ENCODE results near the gene PPP6R2.

DNA sequence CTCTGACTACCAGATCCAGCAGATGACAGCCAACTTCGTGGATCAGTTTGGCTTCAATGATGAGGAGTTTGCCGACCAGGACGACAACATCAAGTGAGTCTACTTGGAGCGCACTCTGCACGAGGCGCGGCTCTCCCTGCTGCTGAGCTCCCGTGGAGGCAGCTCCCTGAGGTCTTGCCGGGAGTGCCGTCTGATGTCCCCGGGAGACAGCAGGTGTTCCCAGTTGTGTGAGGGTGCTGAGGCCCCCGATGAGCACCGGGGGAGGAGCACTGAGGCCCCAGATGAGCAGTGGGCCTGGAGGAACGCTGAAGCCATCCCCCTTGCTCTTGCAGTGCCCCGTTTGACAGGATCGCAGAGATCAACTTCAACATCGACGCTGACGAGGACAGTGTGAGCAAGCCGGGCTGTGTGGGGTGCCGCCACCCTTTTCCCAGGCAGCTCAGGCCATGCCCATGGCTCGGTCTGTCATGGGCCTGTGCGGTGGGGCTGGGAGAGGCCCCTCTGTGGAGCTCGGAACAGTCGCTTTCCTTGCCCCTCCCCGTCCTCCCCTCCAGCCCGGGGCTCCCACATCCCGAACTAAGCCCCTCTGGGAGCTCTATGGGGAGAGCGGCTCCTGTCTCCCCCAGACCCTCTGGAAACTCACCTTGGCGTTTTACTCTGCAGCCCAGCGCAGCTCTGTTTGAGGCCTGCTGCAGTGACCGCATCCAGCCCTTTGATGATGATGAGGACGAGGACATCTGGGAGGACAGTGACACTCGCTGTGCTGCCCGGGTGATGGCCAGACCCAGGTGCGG, 94.6 kb downstream of the PPP6R2 start:
- TF ChIP-seq, protein P1, sequence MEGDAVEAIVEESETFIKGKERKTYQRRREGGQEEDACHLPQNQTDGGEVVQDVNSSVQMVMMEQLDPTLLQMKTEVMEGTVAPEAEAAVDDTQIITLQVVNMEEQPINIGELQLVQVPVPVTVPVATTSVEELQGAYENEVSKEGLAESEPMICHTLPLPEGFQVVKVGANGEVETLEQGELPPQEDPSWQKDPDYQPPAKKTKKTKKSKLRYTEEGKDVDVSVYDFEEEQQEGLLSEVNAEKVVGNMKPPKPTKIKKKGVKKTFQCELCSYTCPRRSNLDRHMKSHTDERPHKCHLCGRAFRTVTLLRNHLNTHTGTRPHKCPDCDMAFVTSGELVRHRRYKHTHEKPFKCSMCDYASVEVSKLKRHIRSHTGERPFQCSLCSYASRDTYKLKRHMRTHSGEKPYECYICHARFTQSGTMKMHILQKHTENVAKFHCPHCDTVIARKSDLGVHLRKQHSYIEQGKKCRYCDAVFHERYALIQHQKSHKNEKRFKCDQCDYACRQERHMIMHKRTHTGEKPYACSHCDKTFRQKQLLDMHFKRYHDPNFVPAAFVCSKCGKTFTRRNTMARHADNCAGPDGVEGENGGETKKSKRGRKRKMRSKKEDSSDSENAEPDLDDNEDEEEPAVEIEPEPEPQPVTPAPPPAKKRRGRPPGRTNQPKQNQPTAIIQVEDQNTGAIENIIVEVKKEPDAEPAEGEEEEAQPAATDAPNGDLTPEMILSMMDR (IDR thresholded peaks at IDR 0.05) = no peak
- TF ChIP-seq EZH2 (IDR thresholded peaks at IDR 0.05) = no peak
- TF ChIP-seq EZH2phosphoT487 (IDR thresholded peaks at IDR 0.05) = no peak
